AG04449 (cell line): ENCODE measurements around the gene MDK.

Source experiments
- CTCF ChIA-PET: fragments of 350-600 bp; formaldehyde crosslinking; extraction: SDS; loops from one replicate; lab custom pipeline; 2021; ENCODE audit warnings: antibody characterized with exemption; lab: Yijun Ruan, JAX
- POLR2A ChIA-PET: fragments of 400-600, 350-600 bp; formaldehyde crosslinking; extraction: SDS; loops from one replicate; lab custom pipeline; 2020; ENCODE audit warnings: antibody characterized with exemption, inconsistent platforms; lab: Yijun Ruan, JAX
- DNase-seq: peaks from one replicate; pipeline ENCODE4 v3.0.0-alpha.2; 2010; ENCODE audit warnings: low read depth, low spot score
- H3K4me3 ChIP-seq: 2 replicates; pipeline ENCODE4 v1.5.1; 2011; ENCODE audit warnings: low read depth, mild to moderate bottlenecking, control low read depth, low read length
- TF ChIP-seq, protein P1 (sequence below): IDR thresholded peaks from one replicate; pipeline ENCODE4 v1.5.1; 2011; ENCODE audit warnings: mild to moderate bottlenecking, moderate library complexity, low read length, control low read depth, inconsistent platforms; ENCODE audit not compliant: insufficient read depth; ENCODE audit errors: missing control alignments

MDK gene, protein sequence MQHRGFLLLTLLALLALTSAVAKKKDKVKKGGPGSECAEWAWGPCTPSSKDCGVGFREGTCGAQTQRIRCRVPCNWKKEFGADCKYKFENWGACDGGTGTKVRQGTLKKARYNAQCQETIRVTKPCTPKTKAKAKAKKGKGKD

DNA sequence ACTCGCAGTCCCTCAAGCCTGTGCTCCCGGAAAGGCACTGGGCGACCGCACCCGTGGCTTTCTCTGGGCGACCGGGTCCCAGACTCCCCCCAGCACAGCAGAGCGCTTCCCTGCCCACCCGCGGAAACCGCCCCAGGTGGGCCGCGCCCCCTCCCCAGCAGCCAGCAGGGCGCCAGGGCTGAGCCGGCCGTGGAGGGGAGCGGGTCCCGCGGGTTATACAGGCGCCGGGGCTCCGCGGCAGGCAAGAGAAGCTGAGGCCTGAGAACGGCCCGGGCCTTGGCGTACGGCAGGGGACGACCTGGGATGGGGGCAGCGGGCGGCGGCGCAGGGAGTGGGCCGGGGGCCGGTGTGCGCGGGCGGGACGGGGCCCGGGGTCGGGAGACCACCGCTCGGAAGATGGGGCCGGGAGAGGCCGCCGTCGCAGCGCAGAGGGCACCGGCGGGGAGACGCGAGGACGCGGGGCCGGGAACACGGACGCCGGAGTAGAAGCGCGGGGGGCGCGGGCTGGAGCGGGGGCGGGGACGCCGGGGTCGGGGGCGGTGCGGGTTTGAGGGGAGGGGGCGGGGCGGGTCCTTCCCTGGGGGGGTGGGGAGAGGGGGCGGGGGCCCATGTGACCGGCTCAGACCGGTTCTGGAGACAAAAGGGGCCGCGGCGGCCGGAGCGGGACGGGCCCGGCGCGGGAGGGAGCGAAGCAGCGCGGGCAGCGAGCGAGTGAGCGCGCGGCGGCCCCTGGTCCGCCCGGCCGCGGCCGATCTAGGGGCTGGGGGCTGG, at the start of gene MDK:
Gene MDK, plus strand, starts transcription at position 622 of the 771 bp plus-strand sequence. CDS start 389 bp downstream, outside the sequence.
- H3K4me3 ChIP-seq = peak within 1 kb of the TSS; percentile 64
- CTCF ChIA-PET = interaction anchor here (1.0 kb wide), 1 partner anchor 155 kb away, joined by 3 read pairs; no protein-coding TSS in a partner anchor
- TF ChIP-seq, protein P1, sequence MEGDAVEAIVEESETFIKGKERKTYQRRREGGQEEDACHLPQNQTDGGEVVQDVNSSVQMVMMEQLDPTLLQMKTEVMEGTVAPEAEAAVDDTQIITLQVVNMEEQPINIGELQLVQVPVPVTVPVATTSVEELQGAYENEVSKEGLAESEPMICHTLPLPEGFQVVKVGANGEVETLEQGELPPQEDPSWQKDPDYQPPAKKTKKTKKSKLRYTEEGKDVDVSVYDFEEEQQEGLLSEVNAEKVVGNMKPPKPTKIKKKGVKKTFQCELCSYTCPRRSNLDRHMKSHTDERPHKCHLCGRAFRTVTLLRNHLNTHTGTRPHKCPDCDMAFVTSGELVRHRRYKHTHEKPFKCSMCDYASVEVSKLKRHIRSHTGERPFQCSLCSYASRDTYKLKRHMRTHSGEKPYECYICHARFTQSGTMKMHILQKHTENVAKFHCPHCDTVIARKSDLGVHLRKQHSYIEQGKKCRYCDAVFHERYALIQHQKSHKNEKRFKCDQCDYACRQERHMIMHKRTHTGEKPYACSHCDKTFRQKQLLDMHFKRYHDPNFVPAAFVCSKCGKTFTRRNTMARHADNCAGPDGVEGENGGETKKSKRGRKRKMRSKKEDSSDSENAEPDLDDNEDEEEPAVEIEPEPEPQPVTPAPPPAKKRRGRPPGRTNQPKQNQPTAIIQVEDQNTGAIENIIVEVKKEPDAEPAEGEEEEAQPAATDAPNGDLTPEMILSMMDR = no peak
- POLR2A ChIA-PET = no interaction called here
- DNase-seq = no peak

DNA sequence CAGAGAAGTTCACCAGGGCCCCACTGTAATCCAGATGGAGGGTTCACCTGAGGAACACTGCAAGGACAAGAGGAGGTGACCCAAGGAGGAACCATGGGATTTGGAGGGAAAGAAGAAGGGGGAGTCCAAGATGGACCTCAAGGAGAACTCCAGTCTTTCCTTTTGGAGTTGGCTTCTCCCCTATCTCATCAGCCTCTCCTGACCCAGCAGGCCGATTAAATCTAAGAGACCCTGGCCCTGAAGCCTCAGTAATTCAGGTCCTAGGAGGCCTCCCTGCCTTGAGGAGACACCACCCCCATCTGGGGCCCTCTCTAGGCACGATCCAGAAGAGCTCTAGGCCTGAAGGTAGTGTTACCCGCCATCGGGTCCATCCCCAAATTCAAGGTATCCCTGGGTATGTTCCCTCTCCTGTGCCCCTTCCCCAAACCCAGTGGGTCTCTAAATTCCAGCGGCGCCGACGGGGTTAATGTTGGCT, 49.3 kb upstream of the MDK start:
- H3K4me3 ChIP-seq = no peak overlapping the region
- no peak for DNase-seq
- ChIA-PET CTCF (interaction anchor here (1.0 to 6.8 kb wide), 6 partner anchors 10 to 93 kb away, joined by 3 to 45 read pairs (median 4); no protein-coding TSS in a partner anchor), POLR2A (no interaction called here)
- TF ChIP-seq, protein P1 = no peak

DNA sequence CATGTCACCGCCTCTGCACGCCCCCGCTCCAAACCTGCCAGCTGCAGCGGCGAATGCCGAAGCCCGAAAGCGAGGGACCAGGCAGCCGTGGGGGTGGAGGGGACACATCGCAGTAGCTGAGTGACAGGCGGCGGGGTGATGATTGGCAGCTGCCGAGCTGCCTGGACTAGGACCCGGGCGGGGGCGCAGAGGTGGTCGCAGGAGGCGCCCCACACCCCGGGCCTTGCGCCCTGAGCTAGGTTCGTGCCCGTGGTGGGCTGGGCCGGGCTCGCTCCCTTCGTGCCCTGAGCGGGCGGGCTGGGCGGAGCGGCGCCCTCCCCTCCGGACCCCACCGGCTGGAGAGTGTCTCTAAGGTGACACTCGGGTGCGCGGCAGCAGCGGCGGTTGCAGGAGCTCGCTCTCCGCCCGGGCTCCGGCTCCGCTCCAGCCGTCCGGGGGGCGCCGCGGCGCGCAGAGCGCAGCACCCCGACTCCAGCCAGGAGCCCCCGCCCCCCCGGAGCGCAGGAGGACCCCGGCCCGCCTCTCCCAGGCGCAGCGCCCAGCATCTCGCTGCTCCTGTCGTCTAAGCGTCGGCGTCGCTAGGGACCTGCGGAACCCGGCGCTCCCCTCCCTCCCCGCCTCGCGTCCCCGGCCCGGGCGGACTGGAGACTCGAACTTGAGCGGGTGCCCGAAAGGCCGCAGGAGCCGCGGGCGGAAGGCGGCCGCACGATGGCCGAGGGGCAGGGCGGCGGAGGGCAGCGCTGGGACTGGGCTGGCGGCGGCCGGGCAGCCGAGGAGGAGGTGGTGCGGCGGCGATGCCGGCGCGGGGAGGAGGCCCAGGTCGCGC, 48.7 kb upstream of the MDK start:
- POLR2A ChIA-PET = no interaction called here
- peak overlapping the region; percentile 38 for H3K4me3 ChIP-seq

DNA sequence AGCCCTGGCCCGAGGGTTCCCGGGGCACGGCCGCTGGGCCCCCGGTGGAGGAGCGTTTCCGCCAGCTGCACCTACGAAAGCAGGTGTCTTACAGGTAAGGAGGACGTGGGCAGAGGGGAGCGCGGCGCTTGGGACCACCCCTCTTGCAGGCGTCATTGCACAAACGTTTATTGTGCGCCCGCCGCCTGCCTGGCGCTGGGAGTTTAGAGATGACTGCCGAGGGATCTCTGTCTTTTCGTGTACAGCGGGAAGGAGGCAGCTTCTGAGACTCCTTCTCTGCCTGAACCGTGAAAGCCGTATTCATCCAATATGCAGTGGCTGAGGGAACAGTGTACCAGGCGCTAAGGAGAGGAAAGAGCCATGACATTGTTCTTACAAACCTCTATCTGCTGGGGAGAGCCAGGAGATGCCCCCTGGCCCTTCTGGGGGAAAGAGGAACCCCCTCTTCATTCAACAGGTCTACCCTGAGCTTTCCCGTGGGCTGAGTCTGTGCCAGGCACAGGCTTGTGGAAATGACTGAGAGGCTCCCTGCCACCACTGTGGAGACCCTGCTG, 48.0 kb upstream of the MDK start:
- peak overlapping the region; percentile 38 for H3K4me3 ChIP-seq
- no peak for DNase-seq
- TF ChIP-seq, protein P1 = no peak
- POLR2A ChIA-PET = no interaction called here
- CTCF ChIA-PET = interaction anchor here (0.8 to 6.8 kb wide), 8 partner anchors 9 to 207 kb away, joined by 3 to 45 read pairs (median 4); partner anchors contain the start of gene DGKZ

More for the DNA sequence above, 48.7 kb upstream of the MDK start:
- CTCF ChIA-PET = interaction anchor here (1.0 to 6.8 kb wide), 7 partner anchors 11 to 208 kb away, joined by 3 to 45 read pairs (median 4); no protein-coding TSS in a partner anchor
- no peak for DNase-seq
- TF ChIP-seq, protein P1 = no peak

DNA sequence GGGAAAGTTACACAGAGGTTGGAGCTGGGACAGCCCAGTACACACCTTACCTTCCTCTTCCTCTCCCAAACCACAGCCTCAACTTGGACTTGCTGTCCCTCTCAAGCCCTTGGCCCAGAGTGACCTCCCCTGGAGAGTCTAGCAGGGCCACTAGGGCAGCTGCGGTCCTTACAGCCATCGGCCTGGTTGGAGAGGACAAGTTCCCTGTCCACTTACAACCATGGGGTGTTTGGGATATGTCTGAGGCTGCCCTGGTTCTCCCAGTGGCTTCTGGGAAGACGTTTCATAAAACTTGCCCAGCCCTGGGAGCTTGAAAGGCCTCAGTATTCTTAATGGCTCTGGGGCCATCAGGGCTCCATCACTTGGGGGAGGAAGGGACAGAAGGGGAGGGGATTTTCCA, 47.3 kb upstream of the MDK start:
- no peak overlapping the region for H3K4me3 ChIP-seq
- CTCF ChIA-PET = interaction anchor here (0.8 to 6.8 kb wide), 6 partner anchors 8 to 206 kb away, joined by 3 to 45 read pairs (median 8); partner anchors contain the start of gene DGKZ
- no peak for DNase-seq
- TF ChIP-seq, protein P1 = no peak
- POLR2A ChIA-PET = no interaction called here
